ENCODE measurements around the gene ARHGDIA.

DNA sequence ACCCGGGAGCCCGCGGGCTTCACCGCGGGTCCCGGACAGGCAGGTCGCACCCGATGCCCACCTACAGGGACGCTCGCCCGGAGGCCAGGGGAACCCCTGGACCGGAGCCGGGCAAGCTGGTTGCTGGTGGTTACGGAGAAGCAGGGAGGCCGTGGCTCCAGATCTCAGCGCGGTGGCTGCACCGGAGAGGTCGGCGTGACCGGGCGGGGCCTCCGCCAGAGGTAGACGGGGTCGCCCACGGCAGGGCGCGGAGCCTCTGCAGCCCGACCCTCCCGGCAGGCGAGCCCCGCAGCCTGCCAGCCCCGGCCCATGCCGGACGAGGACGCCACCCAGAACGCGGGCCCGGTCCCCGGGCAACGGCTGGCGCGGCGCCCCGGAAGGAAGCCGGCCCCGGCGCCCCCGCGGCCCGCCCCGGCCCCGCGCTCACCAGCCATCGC, 39.7 kb upstream of the ARHGDIA start:
- TF ChIP-seq, protein P1, sequence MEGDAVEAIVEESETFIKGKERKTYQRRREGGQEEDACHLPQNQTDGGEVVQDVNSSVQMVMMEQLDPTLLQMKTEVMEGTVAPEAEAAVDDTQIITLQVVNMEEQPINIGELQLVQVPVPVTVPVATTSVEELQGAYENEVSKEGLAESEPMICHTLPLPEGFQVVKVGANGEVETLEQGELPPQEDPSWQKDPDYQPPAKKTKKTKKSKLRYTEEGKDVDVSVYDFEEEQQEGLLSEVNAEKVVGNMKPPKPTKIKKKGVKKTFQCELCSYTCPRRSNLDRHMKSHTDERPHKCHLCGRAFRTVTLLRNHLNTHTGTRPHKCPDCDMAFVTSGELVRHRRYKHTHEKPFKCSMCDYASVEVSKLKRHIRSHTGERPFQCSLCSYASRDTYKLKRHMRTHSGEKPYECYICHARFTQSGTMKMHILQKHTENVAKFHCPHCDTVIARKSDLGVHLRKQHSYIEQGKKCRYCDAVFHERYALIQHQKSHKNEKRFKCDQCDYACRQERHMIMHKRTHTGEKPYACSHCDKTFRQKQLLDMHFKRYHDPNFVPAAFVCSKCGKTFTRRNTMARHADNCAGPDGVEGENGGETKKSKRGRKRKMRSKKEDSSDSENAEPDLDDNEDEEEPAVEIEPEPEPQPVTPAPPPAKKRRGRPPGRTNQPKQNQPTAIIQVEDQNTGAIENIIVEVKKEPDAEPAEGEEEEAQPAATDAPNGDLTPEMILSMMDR (IDR thresholded peaks at IDR 0.05; ENCODE audit: poor library complexity), result no peak
- no peak for TF ChIP-seq EZH2 (IDR thresholded peaks at IDR 0.05; ENCODE audit: borderline replicate concordance)
- TF ChIP-seq EZH2phosphoT487 (IDR thresholded peaks at IDR 0.05; ENCODE audit: low read depth, severe bottlenecking, unreplicated experiment), result no peak

Measured in hepatocyte (in vitro differentiated cells).